Stimulated activated CD4-positive, alpha-beta T cell treated with anti-CD3 and anti-CD28 coated beads, Interleukin-2, amount 100 ng/mL, for 24 hours (primary cell): ENCODE results near the gene CRP.
"Not testable (repeated sequence)": the region's sequence is repeated elsewhere in the genome, so short reads cannot be mapped to it uniquely, and the experiment has no call there.

Source experiments
- DNase-seq, 2 donors: peaks; one replicate each; pipeline ENCODE4 v3.0.0-alpha.2; 2020

The CRP gene

GRCh38 chr1:159699246-159699645 lies 15.1 kb downstream of the CRP start:
- no peak for DNase-seq

- no peak for DNase-seq
Observed at GRCh38 chr1:159687511-159687910, 26.9 kb downstream of the CRP start.

GRCh38 chr1:159686599-159687299 lies 27.6 kb downstream of the CRP start:
- no peak for DNase-seq

GRCh38 chr1:159678939-159679338 lies 35.5 kb downstream of the CRP start:
- DNase-seq, result no peak

GRCh38 chr1:159675046-159675445 lies 39.3 kb downstream of the CRP start:
- DNase-seq, result no peak

GRCh38 chr1:159672390-159672789 lies 42.0 kb downstream of the CRP start:
- not testable (repeated sequence) for DNase-seq

GRCh38 chr1:159669338-159669737 lies 45.1 kb downstream of the CRP start:
- no peak for DNase-seq

GRCh38 chr1:159668739-159669138 lies 45.6 kb downstream of the CRP start:
- DNase-seq, result no peak

GRCh38 chr1:159664247-159664646 lies 50.1 kb downstream of the CRP start:
- no peak for DNase-seq

- DNase-seq, result no peak
Observed at GRCh38 chr1:159663552-159663951, 50.8 kb downstream of the CRP start.
